Neuron (in vitro differentiated cells): ENCODE results near the gene ADAMTS17.

Source experiments
- H2AFZ ChIP-seq: one replicate; pipeline ENCODE4 v1.6.1; 2013; ENCODE audit warnings: low read depth, mild to moderate bottlenecking, inconsistent platforms, low read length, moderate library complexity
- H3K27me3 ChIP-seq: one replicate; pipeline ENCODE4 v1.6.1; 2013; ENCODE audit warnings: low read length; ENCODE audit not compliant: insufficient read depth
- H3K36me3 ChIP-seq: one replicate; pipeline ENCODE4 v1.6.1; 2013; ENCODE audit warnings: low read length; ENCODE audit not compliant: insufficient read depth
- H3K4me1 ChIP-seq: one replicate; pipeline ENCODE4 v1.6.1; 2013; ENCODE audit warnings: low read length; ENCODE audit not compliant: insufficient read depth
- H3K4me3 ChIP-seq: 2 replicates; pipeline ENCODE4 v1.5.1; 2013; ENCODE audit warnings: mild to moderate bottlenecking, low read length, moderate library complexity
- H3K9me3 ChIP-seq: one replicate; pipeline ENCODE4 v1.6.1; 2013; ENCODE audit warnings: low read length

Gene ADAMTS17

DNA sequence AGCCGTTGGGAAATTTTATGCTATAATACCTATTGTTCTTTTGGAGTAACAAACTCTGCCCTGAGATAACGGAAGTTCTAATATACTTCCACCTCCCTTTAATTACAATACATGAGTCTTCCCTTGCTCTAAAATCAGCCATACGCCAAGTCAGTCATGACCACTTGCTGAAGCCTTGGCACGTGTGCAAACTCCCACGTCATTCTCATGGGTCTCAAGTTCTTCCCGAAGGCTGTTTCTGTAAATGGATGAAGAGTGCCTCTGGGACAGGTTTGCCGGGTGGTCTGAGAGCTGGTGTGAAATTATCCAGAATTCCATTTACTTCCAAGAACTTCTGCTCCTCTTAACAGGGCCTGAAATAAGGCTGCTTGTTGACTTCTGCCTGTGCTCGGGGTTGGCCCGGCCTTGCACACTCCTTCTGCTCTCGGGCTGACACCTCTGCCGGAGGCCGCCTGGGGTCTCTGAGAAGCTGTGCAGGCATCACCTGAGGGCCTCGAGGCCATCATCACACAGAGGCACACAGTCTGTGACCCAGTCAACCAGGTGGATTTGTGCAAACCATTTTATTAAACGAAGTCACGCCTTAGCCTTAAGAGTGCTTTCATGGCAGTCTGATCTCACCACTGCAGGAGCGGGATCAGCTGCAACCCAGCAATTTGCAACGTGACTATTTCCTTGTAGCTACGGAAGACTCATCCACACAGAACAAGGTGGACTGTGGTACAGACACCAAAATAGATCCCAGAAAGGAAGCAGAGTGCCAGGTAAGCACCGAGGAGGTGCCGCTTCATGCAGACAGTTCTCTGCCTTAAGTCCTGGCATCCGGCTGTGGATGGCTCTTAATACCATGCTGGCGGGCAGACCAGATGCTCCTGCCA lies 120.1 kb downstream of the ADAMTS17 start:
- H3K4me3 ChIP-seq: no peak overlapping the region
- H3K27me3 ChIP-seq: no peaks in the 10 kb centered on the region
- no peak overlapping the region for H2AFZ ChIP-seq
- no peaks in the 10 kb centered on the region for H3K4me1 ChIP-seq
- no peaks in the 10 kb centered on the region for H3K9me3 ChIP-seq
- H3K36me3 ChIP-seq: no peaks in the 10 kb centered on the region

DNA sequence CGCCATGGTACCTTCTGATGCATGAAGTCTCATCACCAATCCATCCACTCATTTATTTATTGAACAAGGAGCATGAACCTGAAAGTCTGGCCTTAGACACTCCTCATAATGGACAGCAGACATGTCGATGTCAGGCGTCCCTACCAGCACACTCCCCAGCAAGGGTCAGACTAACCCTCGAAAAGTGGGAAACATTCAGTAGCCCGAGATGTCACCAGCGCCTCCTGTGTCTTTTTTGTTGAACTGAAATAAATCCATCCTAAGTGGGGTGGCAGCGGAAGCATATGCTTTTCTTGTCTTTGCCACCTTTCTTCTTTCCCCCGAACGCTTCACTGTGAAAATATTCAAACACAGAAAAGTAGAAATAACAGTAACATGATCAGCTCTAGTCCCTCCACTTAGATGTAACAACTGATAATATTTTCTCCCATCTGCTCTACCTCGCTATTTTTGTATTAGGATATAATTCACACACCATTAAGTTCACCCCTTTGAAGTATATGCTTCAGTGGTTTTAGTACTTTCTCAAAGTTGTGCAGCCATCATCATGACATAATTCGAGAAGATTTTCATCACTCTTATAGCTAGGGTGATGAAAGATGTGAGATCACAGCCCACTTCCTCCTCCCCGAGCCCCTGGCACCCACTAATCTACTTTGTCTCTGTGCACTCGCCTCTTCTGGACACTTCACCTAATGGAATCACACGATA lies 121.6 kb downstream of the ADAMTS17 start:
- Histone ChIP-seq H3K27me3 (no peaks in the 10 kb centered on the region), H2AFZ (no peak overlapping the region), H3K4me3 (no peak overlapping the region), H3K9me3 (no peaks in the 10 kb centered on the region), H3K4me1 (no peaks in the 10 kb centered on the region), H3K36me3 (no peaks in the 10 kb centered on the region)

DNA sequence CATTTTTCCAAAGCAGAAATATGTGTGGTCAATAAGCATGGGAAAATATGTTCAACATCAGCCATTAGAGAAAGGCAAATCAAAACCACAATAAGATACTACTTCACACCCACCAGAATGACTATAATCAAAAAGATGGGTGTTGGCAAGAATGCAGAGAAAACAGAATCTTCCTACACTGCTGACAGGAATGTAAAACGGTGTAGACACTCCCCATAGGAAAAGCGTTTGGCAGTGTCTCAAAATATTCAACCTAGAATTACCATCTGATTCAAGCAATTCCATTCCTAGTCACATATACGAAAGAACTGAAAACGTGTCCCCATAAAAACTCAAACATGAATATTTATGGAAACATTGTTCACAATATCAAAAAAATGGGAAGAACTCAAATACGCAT lies 123.3 kb downstream of the ADAMTS17 start:
- Histone ChIP-seq H3K4me1 (no peaks in the 10 kb centered on the region), H3K27me3 (no peaks in the 10 kb centered on the region), H3K9me3 (no peaks in the 10 kb centered on the region), H3K36me3 (no peaks in the 10 kb centered on the region), H3K4me3 (no peak overlapping the region), H2AFZ (no peak overlapping the region)

DNA sequence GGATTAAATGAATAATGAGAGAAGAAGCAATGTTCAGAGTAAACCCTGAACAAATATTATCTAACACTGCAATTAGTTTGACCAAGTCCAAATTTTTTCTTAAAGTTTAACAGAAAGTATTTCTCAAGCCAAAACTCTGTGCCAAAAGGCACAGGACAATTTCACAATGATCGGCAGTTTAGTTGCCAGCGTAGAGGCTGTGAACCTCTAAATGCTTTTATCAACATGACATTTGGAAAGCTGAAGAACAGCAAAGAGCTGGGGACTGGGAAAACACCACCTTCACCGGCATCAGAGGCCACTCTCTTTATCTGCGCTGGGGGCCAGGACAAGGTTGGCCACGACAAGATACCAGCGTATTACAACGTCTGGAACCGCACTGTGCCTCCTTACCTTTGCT lies 125.6 kb downstream of the ADAMTS17 start:
- no peaks in the 10 kb centered on the region for H3K36me3 ChIP-seq
- H2AFZ ChIP-seq: no peak overlapping the region
- no peak overlapping the region for H3K4me3 ChIP-seq
- H3K4me1 ChIP-seq: no peaks in the 10 kb centered on the region
- H3K9me3 ChIP-seq: no peaks in the 10 kb centered on the region
- no peaks in the 10 kb centered on the region for H3K27me3 ChIP-seq

DNA sequence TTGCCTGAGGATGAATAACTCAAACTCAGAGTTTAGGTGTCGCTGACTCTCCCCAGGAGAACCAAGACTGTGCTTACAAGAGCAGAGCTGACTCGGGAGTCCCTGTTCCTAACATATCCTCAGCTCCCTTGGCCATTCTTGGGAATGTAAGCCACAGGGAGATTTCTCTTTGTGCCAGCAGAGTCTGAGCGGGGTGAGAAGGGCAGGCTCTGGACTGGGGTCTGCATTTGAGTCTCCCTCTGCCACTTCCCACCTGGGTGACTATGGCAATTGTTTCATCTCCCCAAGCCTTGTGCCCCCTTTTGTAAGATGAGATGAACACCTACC lies 126.0 kb downstream of the ADAMTS17 start:
- Histone ChIP-seq H3K27me3 (no peaks in the 10 kb centered on the region), H3K9me3 (no peaks in the 10 kb centered on the region), H3K4me1 (no peaks in the 10 kb centered on the region), H3K4me3 (no peak overlapping the region), H3K36me3 (no peaks in the 10 kb centered on the region), H2AFZ (no peak overlapping the region)

DNA sequence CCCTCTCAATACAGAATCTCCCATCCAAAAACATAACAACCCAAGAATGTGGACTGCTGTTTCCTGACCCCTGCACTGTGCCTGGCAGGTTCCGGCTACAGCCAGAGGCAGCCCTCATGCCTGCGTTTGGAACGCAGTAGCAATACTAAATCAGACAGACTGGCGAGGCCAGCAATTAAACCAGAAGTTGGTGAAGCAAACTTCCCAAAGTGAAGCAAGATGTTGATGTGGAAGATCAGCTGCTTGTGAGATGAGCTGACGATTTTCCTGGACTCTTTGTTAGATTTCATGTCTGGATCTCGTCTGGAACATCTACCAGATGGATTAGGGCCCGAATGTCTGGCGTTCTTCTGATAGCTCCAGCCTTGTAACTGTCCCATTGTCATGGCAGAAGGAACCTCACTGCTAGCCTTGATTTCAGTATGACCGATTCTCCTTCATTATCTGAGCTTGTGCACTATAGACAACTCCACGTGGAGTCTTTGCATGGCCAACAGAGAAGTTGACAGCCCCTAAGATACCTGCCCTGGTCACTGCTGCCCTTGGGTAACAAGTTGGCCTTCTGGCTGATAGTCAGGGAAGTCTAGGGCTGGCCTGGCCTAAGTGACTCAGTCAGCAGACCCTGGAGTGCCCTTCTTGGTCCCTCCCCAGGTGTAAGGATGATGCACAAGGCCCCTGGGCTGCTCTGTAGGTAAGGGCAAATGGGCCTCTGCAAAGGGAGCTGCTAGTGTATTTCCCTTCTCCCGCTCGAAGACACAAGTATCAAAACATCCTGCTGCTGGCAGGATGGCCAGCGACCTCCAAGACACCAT lies 126.5 kb downstream of the ADAMTS17 start:
- Histone ChIP-seq H2AFZ (no peak overlapping the region), H3K9me3 (no peaks in the 10 kb centered on the region), H3K27me3 (no peaks in the 10 kb centered on the region), H3K4me1 (no peaks in the 10 kb centered on the region), H3K4me3 (no peak overlapping the region), H3K36me3 (no peaks in the 10 kb centered on the region)

DNA sequence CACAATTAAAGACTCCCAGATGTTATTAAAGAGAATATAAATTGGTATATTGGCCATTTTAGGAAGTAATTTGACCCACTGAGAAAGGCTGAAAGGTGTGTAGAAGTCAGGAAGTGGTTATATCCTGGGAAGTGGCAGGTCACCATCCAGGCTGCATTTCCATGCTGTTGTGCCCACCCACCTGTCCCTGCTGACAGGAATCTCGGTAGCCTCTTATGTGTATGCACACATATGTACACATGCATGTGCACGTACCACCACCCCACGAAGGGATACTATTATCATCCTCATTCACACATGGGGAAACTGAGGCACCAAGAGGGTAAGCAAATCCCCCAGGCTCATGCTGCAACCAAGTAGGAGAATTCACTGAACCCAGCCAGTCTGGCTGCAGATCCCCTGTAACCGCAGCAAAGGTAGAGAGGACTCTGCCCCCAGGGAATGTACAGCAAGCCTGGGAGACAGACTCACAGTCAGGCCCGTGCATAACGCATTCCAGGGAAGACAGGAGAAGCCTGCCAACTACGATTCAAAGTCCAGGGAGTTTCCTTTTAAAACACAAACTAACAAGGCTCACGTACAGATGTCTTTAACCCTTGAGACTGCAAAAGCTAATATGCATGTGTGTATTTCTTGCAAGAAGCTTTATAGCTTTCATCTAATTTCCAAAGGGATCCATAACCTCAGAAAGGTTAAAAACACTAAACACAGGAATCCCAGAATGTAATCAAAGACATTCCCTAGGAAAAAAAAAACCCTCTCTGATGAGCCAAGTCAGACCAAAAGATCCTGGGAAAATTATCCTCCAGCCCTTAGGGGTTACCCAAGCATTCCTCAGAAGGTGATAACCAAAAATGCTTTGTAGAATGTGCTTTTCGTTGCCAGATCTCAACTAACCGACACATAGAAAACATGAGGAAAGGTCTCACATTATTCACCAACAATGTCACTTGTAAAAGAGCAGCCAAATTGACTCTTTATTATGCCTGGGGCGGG lies 129.6 kb downstream of the ADAMTS17 start:
- H3K27me3 ChIP-seq: no peaks in the 10 kb centered on the region
- no peaks in the 10 kb centered on the region for H3K36me3 ChIP-seq
- H2AFZ ChIP-seq: no peak overlapping the region
- no peaks in the 10 kb centered on the region for H3K4me1 ChIP-seq
- no peaks in the 10 kb centered on the region for H3K9me3 ChIP-seq
- H3K4me3 ChIP-seq: no peak overlapping the region

DNA sequence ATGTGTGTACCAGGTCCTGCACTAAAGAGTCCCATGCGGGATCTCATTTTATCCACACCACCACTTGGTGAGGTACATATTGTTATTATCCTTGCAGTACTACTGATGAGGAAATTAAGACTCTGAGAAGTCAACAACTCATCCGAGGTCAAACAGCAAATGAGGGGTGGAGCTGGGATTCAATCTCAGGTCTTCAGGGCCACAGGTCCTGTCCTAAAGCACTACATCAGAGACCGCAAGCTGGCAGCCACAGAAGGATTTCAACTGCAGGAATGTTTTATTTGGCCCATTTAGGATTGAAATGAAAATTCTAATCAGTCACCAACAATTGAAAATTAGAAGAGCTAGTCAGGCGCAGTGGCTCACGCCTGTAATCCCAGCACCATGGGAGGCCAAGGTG lies 131.4 kb downstream of the ADAMTS17 start:
- no peak overlapping the region for H3K4me3 ChIP-seq
- no peak overlapping the region for H2AFZ ChIP-seq
- H3K9me3 ChIP-seq: no peaks in the 10 kb centered on the region
- H3K36me3 ChIP-seq: no peaks in the 10 kb centered on the region
- H3K27me3 ChIP-seq: no peaks in the 10 kb centered on the region
- no peaks in the 10 kb centered on the region for H3K4me1 ChIP-seq

DNA sequence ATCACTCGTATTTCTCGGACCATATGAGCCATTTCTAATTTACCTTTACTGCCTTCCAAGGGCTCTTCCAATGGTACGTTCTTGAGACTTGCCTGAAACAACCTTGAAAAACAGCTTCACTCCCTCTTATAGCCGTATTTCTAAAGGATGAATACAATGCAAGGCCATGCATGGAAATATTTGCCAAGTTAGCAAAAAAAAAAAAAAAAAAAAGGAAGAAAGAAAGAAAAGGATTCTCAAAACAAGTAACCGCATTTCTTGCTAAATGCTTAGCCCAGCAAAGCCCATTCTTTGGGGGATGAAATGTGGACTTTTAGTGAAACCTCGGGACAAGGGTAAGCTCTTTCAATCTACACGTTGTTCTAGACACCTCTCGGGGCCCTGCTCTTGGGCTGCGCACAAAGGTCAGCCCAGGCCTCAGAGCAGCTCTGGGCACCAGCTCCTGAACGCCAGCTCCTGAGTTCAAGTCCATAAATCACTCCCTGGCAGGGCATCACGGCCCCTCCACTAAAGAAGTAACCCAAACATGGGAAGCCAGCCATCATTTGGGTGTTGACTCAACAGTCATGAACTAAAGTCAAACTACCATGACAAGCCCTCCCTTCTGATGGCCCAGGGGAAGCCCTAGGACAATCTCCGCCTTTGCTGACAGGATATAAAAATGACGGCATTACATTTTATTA lies 132.7 kb downstream of the ADAMTS17 start:
- H3K9me3 ChIP-seq: no peaks in the 10 kb centered on the region
- H3K27me3 ChIP-seq: no peaks in the 10 kb centered on the region
- no peak overlapping the region for H3K4me3 ChIP-seq
- H3K36me3 ChIP-seq: no peaks in the 10 kb centered on the region
- no peaks in the 10 kb centered on the region for H3K4me1 ChIP-seq
- no peak overlapping the region for H2AFZ ChIP-seq

DNA sequence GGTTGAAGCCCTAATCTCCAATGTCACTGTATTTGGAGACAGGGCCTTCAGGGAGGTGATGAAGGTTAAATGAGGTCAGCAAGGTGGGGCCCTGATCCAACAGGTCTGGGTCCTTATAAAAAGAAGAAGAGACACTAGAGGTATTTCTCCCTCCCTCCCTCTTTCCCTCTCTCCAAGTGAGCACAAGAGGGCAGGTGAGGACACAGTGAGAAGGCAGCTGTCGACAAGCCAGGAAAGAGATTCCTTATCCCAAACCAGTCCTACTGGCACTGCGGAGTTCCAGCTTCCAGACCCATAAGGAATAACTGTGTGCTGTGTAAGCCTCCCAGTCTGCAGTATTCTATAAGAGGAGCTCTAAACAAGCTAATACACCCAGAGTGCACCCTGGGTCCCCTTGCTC lies 134.7 kb downstream of the ADAMTS17 start:
- Histone ChIP-seq H3K4me3 (no peak overlapping the region), H2AFZ (no peak overlapping the region), H3K9me3 (no peaks in the 10 kb centered on the region), H3K4me1 (no peaks in the 10 kb centered on the region), H3K36me3 (no peaks in the 10 kb centered on the region), H3K27me3 (no peaks in the 10 kb centered on the region)

DNA sequence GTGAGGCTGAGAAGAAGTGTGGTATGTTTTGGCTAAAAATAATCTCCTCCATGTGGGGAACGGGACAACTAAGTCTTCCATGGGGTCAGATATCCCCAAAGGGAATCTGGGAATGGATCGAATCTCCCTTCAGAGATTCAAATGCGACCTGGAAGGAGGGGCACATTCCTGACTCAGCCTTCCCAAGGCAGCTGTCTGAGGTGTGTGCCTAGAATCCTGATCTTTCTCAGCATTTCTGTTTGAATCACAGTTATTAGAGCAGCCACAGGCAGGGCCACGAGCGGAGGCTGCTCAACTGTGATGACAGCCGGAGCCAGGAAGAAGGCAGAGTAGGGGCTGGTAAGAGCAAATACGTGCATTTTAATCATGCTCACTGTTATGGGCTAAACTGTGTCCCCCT lies 135.1 kb downstream of the ADAMTS17 start:
- Histone ChIP-seq H3K9me3 (no peaks in the 10 kb centered on the region), H2AFZ (no peak overlapping the region), H3K4me1 (no peaks in the 10 kb centered on the region), H3K36me3 (no peaks in the 10 kb centered on the region), H3K27me3 (no peaks in the 10 kb centered on the region), H3K4me3 (no peak overlapping the region)
